GM12801 (cell line): ENCODE results near the gene BBS5.

Experiments
- CTCF ChIP-seq: IDR thresholded peaks from one replicate; pipeline ENCODE4 v1.5.1; 2011; ENCODE audit warnings: control low read depth; ENCODE audit not compliant: insufficient read length; ENCODE audit errors: extremely low read depth

Gene BBS5

GRCh38 chr2:169479257-169480078 is at the start of gene BBS5:
BBS5 (plus strand) TSS chr2:169479494; CDS start chr2:169479554, 60 bp downstream.
- no peak for TF ChIP-seq CTCF

- no peak for TF ChIP-seq CTCF
Measured at GRCh38 chr2:169438466-169439072, 40.7 kb upstream of the BBS5 start.

DNA sequence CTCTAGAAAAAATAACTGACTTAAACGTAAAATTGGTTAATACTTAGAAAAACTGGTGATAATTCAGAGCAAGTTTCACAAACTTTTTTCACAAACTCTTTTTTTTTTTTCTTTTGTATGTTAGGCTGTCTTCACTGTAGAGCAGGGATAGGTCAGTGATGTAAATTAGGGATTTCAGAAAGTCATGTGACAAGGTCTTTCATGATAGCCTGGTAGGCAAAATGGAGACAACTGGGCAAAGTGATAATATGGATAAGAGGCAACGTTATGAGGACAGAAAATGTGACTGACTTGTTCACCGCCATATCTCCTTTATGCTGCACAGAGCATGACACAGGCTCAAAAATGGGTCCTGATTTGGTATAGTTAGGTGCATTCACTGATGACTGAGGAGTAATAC is 39.4 kb upstream of the BBS5 start:
- TF ChIP-seq CTCF = no peak

GRCh38 chr2:169446452-169446851 is 32.8 kb upstream of the BBS5 start:
- TF ChIP-seq CTCF = no peak

DNA sequence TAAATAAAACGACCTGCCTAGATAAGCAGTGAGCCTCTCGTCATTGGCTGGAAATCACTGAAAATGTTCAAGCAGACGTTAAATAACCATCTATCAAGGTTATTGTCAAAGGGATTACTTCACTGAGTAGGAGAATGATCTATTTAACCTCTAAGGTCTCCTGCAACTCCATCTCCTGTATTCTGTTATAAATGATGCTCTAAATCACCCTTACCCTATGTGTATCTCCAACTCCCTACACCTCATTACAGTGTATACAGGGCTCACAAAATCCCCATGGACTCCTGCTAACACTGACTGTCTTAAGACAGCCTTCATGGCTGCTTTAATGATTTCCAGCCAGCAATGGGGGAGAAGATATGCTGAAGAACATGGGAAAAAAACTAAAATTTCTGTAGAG is 31.0 kb upstream of the BBS5 start:
- no peak for TF ChIP-seq CTCF

DNA sequence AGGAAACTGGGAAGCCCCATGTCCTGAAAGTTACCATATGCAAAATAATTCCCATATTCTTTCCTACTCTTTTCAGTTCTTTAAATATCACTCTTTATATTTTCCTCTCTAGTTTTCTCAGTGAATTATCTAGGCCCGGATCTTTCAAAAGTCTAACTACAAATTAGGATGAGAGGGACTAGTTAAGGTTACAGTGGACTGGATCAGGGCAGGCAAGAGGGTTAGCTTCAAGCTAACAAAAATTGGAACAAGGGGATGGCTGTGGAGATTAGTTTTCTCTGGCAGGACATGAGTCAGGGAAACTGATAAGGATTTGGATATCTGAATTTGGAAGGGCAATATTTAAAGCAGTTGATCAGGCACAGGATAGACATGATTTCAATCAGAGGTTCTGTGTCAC is 30.4 kb upstream of the BBS5 start:
- no peak for TF ChIP-seq CTCF

- no peak for TF ChIP-seq CTCF
Measured at GRCh38 chr2:169452080-169452479, 27.2 kb upstream of the BBS5 start.
